Fibroblast of lung (primary cell): ENCODE measurements around the gene ZNF407.

Experiments used
- EZH2 ChIP-seq: IDR thresholded peaks from 2 replicates; pipeline ENCODE4 v1.5.1; 2012; ENCODE audit warnings: low read length, control low read depth, mild to moderate bottlenecking; ENCODE audit errors: missing control alignments
- TF ChIP-seq, protein P1 (sequence below), 2 donors: IDR thresholded peaks in 1 of 2; conservative IDR thresholded peaks in 1 of 2; 1 replicate in 1 of 2; 2 replicates in 1 of 2; pipeline ENCODE4 v1.5.1; 2011 to 2012; ENCODE audit warnings: low read length in 2 of 2, control low read depth in 1 of 2, inconsistent platforms in 1 of 2, low read depth in 1 of 2, mild to moderate bottlenecking in 1 of 2

DNA sequence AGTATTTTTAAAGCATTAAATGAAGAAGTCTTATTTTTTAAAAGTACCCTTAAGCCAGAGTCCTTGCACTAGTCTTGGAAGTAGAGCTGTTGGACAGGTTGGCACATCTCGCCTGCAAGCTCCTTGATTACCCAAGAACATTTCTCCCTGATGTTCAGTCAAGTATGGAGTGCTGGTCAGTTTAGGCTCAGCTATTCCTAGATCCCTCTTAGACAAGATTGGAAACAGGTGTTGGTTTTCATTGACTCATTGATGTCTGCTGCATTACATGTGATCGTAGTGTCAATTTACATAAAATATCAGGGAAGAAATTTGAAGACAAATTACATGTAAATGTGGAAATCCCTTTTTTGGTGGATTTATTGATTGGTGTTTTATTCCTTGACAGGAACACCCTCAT is 170.4 kb downstream of the ZNF407 start:
- no peak for TF ChIP-seq EZH2
- TF ChIP-seq, protein P1, sequence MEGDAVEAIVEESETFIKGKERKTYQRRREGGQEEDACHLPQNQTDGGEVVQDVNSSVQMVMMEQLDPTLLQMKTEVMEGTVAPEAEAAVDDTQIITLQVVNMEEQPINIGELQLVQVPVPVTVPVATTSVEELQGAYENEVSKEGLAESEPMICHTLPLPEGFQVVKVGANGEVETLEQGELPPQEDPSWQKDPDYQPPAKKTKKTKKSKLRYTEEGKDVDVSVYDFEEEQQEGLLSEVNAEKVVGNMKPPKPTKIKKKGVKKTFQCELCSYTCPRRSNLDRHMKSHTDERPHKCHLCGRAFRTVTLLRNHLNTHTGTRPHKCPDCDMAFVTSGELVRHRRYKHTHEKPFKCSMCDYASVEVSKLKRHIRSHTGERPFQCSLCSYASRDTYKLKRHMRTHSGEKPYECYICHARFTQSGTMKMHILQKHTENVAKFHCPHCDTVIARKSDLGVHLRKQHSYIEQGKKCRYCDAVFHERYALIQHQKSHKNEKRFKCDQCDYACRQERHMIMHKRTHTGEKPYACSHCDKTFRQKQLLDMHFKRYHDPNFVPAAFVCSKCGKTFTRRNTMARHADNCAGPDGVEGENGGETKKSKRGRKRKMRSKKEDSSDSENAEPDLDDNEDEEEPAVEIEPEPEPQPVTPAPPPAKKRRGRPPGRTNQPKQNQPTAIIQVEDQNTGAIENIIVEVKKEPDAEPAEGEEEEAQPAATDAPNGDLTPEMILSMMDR (conservative IDR thresholded peaks at IDR 0.05 in 1 of 2, IDR thresholded peaks at IDR 0.05 in 1 of 2; ENCODE audit: low read depth in 1 of 2, low read length in 2 of 2): no peak
